Measurements from ENCODE around the gene ANKS1B. TPM values are rescaled to one million over a fixed set of nuclear protein-coding genes. Genes with fewer than 3 reads are reported as not detected.

The ANKS1B gene
- total RNA-seq, 1 experiment from 2014 or later: 0.61 TPM

DNA sequence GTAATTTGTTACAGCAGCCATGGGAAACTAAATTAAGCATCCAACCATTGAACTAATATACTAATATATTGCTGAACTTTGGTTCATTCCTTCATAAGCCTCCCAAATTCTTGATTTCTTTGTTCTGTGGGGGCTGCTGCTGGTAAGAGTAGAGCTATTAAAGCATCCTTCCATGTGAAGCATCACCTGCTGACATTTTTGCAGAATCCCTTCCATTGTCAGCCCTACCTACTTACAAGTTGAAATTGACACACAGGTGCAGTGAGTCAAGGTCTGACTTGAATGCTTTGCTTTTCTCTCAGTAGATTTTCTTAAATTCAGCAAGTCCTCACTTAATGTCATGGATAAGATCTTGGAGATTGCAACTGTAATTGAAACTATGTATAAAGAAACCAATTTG, 865.3 kb downstream of the ANKS1B start:
- ChIA-PET POLR2A (no interaction called here), CTCF (no interaction called here)
- Histone ChIP-seq H3K27me3 (replicated peaks; ENCODE audit: control insufficient read depth, insufficient read depth, low read length) (no peaks in the 10 kb centered on the region), H3K36me3 (ENCODE audit: control insufficient read depth, insufficient read depth, low read length) (no peaks in the 10 kb centered on the region), H3K4me3 (ENCODE audit: low read depth, low read length) (no peak overlapping the region), H3K4me1 (no peaks in the 10 kb centered on the region), H3K9me3 (no peaks in the 10 kb centered on the region)
- no peak for DNase-seq
- peaks cover 9% of the 10 kb centered on the region for H3K27me3 Mint-ChIP-seq (ENCODE audit: insufficient read depth, unreplicated experiment)
- H3K9me3 Mint-ChIP-seq (ENCODE audit: unreplicated experiment): no peaks in the 10 kb centered on the region
- H3K36me3 Mint-ChIP-seq (ENCODE audit: insufficient read depth, unreplicated experiment): no peaks in the 10 kb centered on the region
- no peak overlapping the region for H3K4me3 Mint-ChIP-seq (ENCODE audit: unreplicated experiment)
- intact Hi-C loops (cut with micrococcal nuclease; ENCODE audit: unreplicated experiment): no loop called here
- no peaks in the 10 kb centered on the region for H3K4me1 Mint-ChIP-seq (ENCODE audit: low read depth, unreplicated experiment)
- BruUV-seq (replicated peaks): no TSS peak
- H3K27ac Mint-ChIP-seq (ENCODE audit: unreplicated experiment): no peak overlapping the region
- TF ChIP-seq, protein P1, sequence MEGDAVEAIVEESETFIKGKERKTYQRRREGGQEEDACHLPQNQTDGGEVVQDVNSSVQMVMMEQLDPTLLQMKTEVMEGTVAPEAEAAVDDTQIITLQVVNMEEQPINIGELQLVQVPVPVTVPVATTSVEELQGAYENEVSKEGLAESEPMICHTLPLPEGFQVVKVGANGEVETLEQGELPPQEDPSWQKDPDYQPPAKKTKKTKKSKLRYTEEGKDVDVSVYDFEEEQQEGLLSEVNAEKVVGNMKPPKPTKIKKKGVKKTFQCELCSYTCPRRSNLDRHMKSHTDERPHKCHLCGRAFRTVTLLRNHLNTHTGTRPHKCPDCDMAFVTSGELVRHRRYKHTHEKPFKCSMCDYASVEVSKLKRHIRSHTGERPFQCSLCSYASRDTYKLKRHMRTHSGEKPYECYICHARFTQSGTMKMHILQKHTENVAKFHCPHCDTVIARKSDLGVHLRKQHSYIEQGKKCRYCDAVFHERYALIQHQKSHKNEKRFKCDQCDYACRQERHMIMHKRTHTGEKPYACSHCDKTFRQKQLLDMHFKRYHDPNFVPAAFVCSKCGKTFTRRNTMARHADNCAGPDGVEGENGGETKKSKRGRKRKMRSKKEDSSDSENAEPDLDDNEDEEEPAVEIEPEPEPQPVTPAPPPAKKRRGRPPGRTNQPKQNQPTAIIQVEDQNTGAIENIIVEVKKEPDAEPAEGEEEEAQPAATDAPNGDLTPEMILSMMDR (IDR thresholded peaks at IDR 0.05; ENCODE audit: insufficient read depth in 1 of 2, low read depth in 1 of 2, low read length in 1 of 2, severe bottlenecking in 1 of 2, unreplicated experiment in 1 of 2): no peak

DNA sequence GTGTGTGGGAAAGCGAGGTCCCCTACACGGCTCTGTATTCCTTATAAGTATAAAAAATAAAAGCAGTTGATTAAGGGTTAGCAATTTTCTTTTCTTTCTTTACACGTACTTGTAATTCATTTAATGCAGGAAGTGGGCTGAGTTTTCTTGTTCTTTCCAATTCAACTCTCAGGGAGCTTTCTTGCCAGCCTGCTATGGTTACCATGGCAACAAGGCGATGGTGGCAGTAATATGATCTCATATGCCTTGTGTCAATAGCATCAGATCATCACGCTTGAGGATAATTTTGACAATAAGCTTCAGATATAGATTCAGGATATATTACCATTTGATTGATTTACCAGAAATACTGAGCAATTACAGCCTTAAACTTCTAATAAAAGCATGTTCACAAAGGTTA, 873.1 kb downstream of the ANKS1B start:
- POLR2A ChIA-PET: no interaction called here
- H3K36me3 Mint-ChIP-seq (ENCODE audit: insufficient read depth, unreplicated experiment): no peaks in the 10 kb centered on the region
- H3K27me3 ChIP-seq (replicated peaks; ENCODE audit: control insufficient read depth, insufficient read depth, low read length): no peaks in the 10 kb centered on the region
- no peak for DNase-seq
- H3K36me3 ChIP-seq (ENCODE audit: control insufficient read depth, insufficient read depth, low read length): no peaks in the 10 kb centered on the region
- H3K27ac Mint-ChIP-seq (ENCODE audit: unreplicated experiment): no peak overlapping the region
- intact Hi-C loops (cut with micrococcal nuclease; ENCODE audit: unreplicated experiment): no loop called here
- H3K4me1 Mint-ChIP-seq (ENCODE audit: low read depth, unreplicated experiment): no peaks in the 10 kb centered on the region
- CTCF ChIA-PET: no interaction called here
- no TSS peak for BruUV-seq (replicated peaks)
- H3K9me3 Mint-ChIP-seq (ENCODE audit: unreplicated experiment): no peaks in the 10 kb centered on the region
- no peaks in the 10 kb centered on the region for H3K4me1 ChIP-seq
- peaks cover 3% of the 10 kb centered on the region for H3K27me3 Mint-ChIP-seq (ENCODE audit: insufficient read depth, unreplicated experiment)
- TF ChIP-seq, protein P1 (IDR thresholded peaks at IDR 0.05; ENCODE audit: insufficient read depth in 1 of 2, low read depth in 1 of 2, low read length in 1 of 2, severe bottlenecking in 1 of 2, unreplicated experiment in 1 of 2): no peak
- no peaks in the 10 kb centered on the region for H3K9me3 ChIP-seq
- no peak overlapping the region for H3K4me3 ChIP-seq (ENCODE audit: low read depth, low read length)
- no peak overlapping the region for H3K4me3 Mint-ChIP-seq (ENCODE audit: unreplicated experiment)

- ChIA-PET CTCF (interaction anchor here (0.5 kb wide), 1 partner anchor 804 kb away, joined by 4 read pairs; no protein-coding TSS in a partner anchor), POLR2A (no interaction called here)
- DNase-seq: no peak
- Mint-ChIP-seq H3K4me3 (ENCODE audit: unreplicated experiment) (no peak overlapping the region), H3K9me3 (ENCODE audit: unreplicated experiment) (no peaks in the 10 kb centered on the region), H3K4me1 (ENCODE audit: low read depth, unreplicated experiment) (no peaks in the 10 kb centered on the region), H3K27ac (ENCODE audit: unreplicated experiment) (no peak overlapping the region), H3K27me3 (ENCODE audit: insufficient read depth, unreplicated experiment) (peaks cover 3% of the 10 kb centered on the region), H3K36me3 (ENCODE audit: insufficient read depth, unreplicated experiment) (no peaks in the 10 kb centered on the region)
- Histone ChIP-seq H3K9me3 (no peaks in the 10 kb centered on the region), H3K4me1 (no peaks in the 10 kb centered on the region), H3K36me3 (ENCODE audit: control insufficient read depth, insufficient read depth, low read length) (no peaks in the 10 kb centered on the region), H3K4me3 (ENCODE audit: low read depth, low read length) (no peak overlapping the region), H3K27me3 (replicated peaks; ENCODE audit: control insufficient read depth, insufficient read depth, low read length) (no peaks in the 10 kb centered on the region)
- no TSS peak for BruUV-seq (replicated peaks)
- intact Hi-C loops (cut with micrococcal nuclease; ENCODE audit: unreplicated experiment): no loop called here
- TF ChIP-seq, protein P1 (IDR thresholded peaks at IDR 0.05; ENCODE audit: insufficient read depth in 1 of 2, low read depth in 1 of 2, low read length in 1 of 2, severe bottlenecking in 1 of 2, unreplicated experiment in 1 of 2): no peak
Observed at GRCh38 chr12:99110868-99111267, 873.9 kb downstream of the ANKS1B start.

Data from Caco-2 (cell line).